ENCODE measurements around the gene XRCC5.

The XRCC5 gene

DNA sequence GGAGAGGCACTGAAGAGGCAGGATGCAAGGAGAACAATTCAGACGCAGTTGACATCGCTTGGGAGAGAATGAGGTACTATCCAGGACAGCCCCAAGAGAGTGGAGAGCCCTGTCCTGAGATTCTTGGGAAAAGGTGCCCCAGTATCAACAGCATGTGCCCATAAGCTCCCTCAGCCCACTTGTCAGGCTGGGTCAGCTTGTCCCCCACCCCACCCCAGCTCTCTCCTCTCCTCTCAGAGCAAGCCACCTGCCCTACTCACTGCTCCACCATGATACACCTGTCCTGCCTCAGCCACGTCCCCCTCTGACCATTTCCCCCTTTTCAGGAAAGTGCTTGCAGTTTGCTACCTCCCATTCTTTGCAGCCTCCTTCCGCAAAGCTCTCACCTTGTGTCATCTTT, 111.8 kb downstream of the XRCC5 start:
- TF ChIP-seq, protein P1, sequence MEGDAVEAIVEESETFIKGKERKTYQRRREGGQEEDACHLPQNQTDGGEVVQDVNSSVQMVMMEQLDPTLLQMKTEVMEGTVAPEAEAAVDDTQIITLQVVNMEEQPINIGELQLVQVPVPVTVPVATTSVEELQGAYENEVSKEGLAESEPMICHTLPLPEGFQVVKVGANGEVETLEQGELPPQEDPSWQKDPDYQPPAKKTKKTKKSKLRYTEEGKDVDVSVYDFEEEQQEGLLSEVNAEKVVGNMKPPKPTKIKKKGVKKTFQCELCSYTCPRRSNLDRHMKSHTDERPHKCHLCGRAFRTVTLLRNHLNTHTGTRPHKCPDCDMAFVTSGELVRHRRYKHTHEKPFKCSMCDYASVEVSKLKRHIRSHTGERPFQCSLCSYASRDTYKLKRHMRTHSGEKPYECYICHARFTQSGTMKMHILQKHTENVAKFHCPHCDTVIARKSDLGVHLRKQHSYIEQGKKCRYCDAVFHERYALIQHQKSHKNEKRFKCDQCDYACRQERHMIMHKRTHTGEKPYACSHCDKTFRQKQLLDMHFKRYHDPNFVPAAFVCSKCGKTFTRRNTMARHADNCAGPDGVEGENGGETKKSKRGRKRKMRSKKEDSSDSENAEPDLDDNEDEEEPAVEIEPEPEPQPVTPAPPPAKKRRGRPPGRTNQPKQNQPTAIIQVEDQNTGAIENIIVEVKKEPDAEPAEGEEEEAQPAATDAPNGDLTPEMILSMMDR (IDR thresholded peaks at IDR 0.05; ENCODE audit: borderline replicate concordance, insufficient read depth, low read depth, low read length): no peak
- no peak overlapping the region for H3K4me3 ChIP-seq (ENCODE audit: low read depth, low read length)

DNA sequence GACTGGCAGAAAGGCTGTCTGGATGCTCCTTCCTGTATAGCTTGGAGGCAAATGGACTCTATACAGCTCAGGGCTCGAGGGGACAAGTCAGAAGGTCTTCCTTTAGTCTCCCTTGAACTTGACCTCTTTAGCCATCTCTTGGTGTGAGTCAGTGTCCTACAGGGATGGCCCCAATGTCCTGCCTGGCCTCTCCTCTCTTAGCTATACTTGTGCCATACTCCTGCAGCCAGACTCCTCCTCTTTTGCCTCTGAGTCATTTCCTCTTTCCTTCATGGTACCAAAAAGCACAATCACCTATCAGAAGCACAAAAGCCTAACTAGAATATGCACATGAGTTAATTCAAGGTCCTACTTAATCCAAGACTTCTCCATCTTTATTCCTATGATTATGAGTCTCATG, 112.7 kb downstream of the XRCC5 start:
- TF ChIP-seq, protein P1 (IDR thresholded peaks at IDR 0.05; ENCODE audit: borderline replicate concordance, insufficient read depth, low read depth, low read length): no peak
- H3K4me3 ChIP-seq (ENCODE audit: low read depth, low read length): no peak overlapping the region

DNA sequence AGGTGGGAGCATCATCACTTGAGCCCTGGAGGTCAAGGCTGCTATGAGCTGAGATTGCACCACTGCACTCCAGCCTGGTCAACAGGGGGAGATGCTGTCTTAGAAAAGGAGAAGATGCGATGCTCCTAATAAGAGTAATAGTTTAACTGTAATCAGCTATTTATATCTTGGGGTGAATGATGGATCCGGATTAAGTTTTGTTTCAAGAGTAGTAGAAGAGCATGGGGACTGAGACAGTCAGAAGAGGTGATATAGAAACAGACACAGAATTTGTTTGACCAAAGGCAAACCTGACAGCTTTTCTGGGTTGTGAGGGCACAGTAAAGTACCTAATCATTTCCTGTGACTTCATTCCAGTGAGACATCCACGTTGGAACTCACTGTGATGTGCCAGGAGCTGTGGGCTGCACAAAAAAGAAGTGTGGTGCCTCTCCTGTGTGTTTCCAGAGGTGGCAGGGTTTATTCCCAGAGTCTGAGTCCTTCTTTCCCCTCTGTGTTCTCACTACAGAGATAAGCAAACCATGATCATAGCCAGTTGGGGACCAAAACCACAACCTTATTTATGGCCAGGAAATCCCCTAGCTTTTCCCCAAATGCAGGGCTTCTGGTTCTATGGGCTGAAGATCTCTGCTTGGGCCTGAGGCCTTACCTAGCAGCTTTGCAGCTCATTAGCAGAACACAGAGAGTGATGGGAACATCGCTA, 113.7 kb downstream of the XRCC5 start:
- no peak overlapping the region for H3K4me3 ChIP-seq (ENCODE audit: low read depth, low read length)
- TF ChIP-seq, protein P1 (IDR thresholded peaks at IDR 0.05; ENCODE audit: borderline replicate concordance, insufficient read depth, low read depth, low read length): peak; percentile 62; the same call in 1 of the 2 replicates

DNA sequence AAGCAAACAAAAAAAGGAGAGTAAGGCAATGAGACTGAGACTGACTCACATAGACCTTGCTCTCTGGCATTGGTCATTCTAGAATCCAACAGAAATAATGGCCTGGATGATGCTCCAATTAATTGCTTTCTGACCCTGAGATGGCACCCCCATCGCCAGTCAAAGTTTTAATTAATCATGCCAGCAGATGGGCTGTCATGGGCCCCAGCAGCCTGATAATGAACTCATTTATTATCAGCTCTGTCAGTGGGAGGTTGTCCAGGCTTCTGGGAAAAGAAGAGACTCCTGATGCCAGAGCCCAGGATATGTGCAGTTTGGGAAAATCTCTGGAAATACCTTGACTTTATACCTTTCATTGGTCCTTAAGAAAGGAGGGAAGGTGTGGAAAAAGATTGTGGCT, 115.2 kb downstream of the XRCC5 start:
- H3K4me3 ChIP-seq (ENCODE audit: low read depth, low read length): no peak overlapping the region
- TF ChIP-seq, protein P1 (IDR thresholded peaks at IDR 0.05; ENCODE audit: borderline replicate concordance, insufficient read depth, low read depth, low read length): no peak

DNA sequence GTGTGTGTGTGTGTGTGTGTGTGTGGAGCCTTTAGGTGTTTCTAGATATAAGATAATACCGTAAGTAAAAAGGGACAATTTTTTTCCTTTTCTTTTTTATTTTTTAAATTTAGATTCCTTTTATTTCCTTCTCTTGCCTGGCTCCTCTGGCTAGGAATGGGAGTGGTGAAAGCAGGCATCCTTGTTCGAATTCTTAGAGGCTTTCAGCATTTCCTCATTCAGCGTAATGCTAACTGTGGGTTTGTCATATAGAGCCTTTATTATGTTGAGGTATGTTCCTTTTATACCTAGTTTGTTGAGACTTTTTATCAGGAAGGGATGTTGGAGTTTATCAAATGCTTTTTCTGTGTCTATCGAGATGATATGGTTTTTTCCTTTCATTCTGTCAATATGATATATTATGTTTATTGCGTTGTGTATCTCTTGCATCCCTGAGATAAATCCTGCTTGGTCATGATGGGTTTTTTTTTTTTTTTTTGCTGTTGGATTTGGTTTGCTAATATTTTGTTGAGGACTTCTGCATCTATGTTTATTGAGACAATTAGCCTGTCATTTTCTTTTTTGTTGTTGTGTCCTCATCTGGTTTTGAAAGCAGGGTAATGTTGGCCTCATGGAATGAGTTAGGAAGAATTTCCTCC, 120.2 kb downstream of the XRCC5 start:
- TF ChIP-seq, protein P1 (IDR thresholded peaks at IDR 0.05; ENCODE audit: borderline replicate concordance, insufficient read depth, low read depth, low read length): no peak
- H3K4me3 ChIP-seq (ENCODE audit: low read depth, low read length): no peak overlapping the region

DNA sequence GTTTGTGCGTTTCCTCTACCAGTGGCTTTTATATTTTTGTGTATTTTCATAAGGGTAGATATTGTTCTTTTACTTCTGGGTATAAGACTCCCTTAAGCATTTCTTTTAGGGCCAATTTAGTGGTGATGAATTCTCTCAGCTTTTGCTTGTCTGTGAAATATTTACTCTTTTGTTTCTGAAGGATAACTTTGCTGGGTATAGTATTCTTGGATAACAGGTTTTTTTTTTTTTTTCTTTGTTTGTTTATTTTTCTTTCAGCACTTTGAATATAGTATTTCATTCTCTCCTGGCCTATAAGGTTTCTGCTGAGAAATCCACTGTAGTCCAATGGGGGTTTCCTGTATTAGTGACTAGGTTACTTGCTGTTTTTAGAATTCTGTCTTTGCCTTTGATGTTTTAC, 122.7 kb downstream of the XRCC5 start:
- H3K4me3 ChIP-seq (ENCODE audit: low read depth, low read length): no peak overlapping the region
- TF ChIP-seq, protein P1 (IDR thresholded peaks at IDR 0.05; ENCODE audit: borderline replicate concordance, insufficient read depth, low read depth, low read length): no peak

DNA sequence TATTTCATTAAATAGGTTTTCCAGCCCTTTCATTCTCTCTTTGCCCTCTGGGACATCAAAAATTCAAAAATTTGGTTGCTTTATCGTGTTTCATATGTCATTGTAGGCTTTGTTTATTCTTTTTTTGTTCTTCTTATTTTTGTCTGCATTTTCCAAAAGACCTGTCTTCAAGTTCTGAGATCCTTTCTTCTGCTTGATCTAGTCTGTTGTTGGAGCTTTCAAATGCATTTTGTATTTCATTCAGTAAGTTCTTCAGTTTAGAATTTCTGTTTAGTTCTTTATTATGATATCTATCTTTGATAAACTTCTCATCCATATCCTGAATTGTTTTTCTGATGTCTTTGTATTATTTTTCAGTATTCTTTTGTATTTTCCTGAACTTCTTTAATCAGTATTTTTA, 123.6 kb downstream of the XRCC5 start:
- TF ChIP-seq, protein P1 (IDR thresholded peaks at IDR 0.05; ENCODE audit: borderline replicate concordance, insufficient read depth, low read depth, low read length): no peak
- H3K4me3 ChIP-seq (ENCODE audit: low read depth, low read length): no peak overlapping the region
